PFSK-1 (cell line): ENCODE results near the gene PPFIA1.

Experiments
- POLR2AphosphoS5 ChIP-seq: IDR thresholded peaks from 2 replicates; pipeline ENCODE4 v1.6.1; 2012; ENCODE audit warnings: low read depth, mild to moderate bottlenecking, control low read depth, low read length, moderate library complexity
- REST ChIP-seq, 2 experiments: IDR thresholded peaks; 2 replicates each; pipeline versions ENCODE4 v1.6.1 to v1.8.0; 2011 to 2012; ENCODE audit warnings: low read depth in 2 of 2, low read length in 2 of 2, control low read depth in 1 of 2, inconsistent platforms in 1 of 2, mild to moderate bottlenecking in 1 of 2, moderate library complexity in 1 of 2; ENCODE audit not compliant: insufficient read depth in 1 of 2
- TAF1 ChIP-seq: IDR thresholded peaks from 2 replicates; pipeline ENCODE4 v1.6.1; 2012; ENCODE audit warnings: low read length, control low read depth, borderline replicate concordance; ENCODE audit not compliant: insufficient read depth

DNA sequence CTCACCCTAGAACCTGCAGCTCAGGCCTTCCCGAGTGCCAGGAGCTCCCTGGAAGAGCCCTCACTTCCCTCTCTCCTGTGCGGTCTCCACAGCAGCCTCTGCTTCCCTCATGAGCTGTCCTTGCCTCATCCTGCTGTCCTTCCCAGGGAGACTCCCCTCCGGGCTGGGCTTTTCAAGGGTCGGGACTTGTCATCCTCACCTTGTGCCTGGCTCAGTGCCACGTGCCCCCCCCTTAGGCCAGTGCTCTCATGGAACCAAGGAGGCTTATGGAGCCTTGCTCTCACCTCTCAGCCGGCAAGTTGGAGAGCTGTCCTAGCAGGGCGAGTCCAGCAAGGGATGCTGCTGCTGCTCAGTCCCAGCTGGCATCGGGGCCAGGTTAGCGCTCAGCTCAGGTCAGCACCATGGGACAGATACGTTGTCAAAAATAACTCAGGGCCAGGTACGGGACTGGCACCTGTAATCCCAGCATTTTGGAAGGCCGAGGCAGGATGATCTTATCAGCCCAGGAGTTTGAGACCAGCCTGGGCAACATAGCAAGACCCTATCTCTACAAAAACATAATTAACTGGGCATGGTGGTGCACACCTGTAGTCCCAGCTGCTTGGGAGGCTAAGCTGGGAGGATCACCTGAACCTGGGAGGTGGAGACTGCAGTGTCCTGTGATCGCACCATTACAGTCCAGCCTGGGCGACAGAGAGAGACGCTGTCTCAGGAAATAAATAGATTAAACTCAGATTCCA lies 141.4 kb downstream of the PPFIA1 start:
- no peak for TF ChIP-seq POLR2AphosphoS5
- TF ChIP-seq REST (IDR thresholded peaks at IDR 0.05; ENCODE audit: insufficient read depth in 1 of 2, low read depth in 2 of 2, low read length in 2 of 2): no peak
- TF ChIP-seq TAF1: no peak
